AG04450 (cell line): ENCODE data around the gene ZNF385A. TPM values are rescaled to one million over a fixed set of nuclear protein-coding genes. Genes with fewer than 3 reads are reported as not detected.

ENCODE experiments used
- CTCF ChIA-PET: fragments of 300-600, 350-600 bp; formaldehyde crosslinking; extraction: SDS; loops from one replicate; lab custom pipeline; 2022; ENCODE audit warnings: antibody characterized with exemption, inconsistent platforms; lab: Charles Lee
- POLR2A ChIA-PET: fragments of 350-600 bp; formaldehyde crosslinking; extraction: SDS; loops from one replicate; lab custom pipeline; 2021; ENCODE audit warnings: antibody characterized with exemption, inconsistent platforms; lab: Yijun Ruan, JAX
- DNase-seq: peaks from one replicate; pipeline ENCODE4 v3.0.0-alpha.2; 2011; ENCODE audit warnings: low read depth, low spot score
- H3K27ac ChIP-seq: one replicate; pipeline ENCODE4 v1.5.1; 2012; ENCODE audit warnings: low read depth, low read length, control low read depth
- H3K27me3 ChIP-seq: one replicate; pipeline ENCODE4 v1.6.0; 2012; ENCODE audit warnings: low read length; ENCODE audit not compliant: control insufficient read depth, insufficient read depth
- H3K4me3 ChIP-seq: 2 replicates; pipeline ENCODE4 v1.5.1; 2011; ENCODE audit warnings: mild to moderate bottlenecking, low read depth, low read length, control low read depth
- H3K9me3 ChIP-seq: 2 replicates; pipeline ENCODE4 v1.5.1; 2012; ENCODE audit warnings: low read length; ENCODE audit not compliant: control insufficient read depth, insufficient read depth
- polyA plus RNA-seq: library from polyadenylated mRNA; depleted of rRNA; stranded (reverse); fragments of >200 nt; gene quantifications from 2 replicates; pipeline ENCODE4 v1.2.3, GENCODE V29; 2011
- TF ChIP-seq, protein P1 (sequence below): IDR thresholded peaks from 2 replicates; pipeline ENCODE4 v1.5.1; 2011; ENCODE audit warnings: low read depth, low read length, control low read depth, inconsistent platforms

ZNF385A gene
- polyA plus RNA-seq, 1 experiment: 1.5 TPM

DNA sequence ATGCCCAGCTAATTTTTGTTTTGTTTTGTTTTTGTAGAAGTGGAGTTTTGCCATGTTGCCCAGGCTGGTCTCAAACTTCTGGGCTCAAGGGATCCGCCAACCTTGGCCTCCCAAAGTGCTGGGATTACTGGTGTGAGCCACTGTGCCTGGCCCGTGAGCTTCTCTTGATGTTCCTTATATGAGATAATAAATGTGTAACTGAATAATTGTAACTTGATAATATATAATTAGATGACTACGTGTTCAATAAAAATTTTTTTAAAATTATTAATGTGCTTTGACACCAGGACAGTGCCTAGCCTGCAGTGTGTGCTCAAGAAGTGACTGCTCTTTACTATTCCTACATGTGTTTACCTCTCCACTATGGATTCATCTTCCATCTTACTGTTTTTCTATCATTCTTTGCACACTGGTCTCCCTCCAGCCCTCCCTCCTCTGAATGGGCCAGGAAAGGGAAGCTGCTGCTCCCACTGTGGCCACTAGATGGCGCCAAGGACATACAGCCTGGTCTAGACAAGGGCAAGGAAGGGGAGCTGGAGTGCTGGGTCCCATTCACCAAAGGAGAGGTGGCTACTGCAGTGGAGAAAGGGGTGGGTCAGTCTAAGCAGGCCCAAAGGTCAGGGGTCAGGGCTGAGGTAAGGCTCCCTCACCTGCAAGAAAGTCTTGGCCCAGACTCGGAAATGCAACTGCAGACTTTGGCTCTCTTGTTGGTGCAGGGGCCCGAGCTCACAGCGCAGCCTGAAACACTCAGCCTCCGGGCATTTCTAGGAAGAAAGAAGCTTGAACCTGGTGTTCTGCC lies 14.7 kb upstream of the ZNF385A start:
- Histone ChIP-seq H3K27me3 (no peaks in the 10 kb centered on the region), H3K4me3 (no peak overlapping the region), H3K27ac (no peak overlapping the region), H3K9me3 (no peaks in the 10 kb centered on the region)
- TF ChIP-seq, protein P1, sequence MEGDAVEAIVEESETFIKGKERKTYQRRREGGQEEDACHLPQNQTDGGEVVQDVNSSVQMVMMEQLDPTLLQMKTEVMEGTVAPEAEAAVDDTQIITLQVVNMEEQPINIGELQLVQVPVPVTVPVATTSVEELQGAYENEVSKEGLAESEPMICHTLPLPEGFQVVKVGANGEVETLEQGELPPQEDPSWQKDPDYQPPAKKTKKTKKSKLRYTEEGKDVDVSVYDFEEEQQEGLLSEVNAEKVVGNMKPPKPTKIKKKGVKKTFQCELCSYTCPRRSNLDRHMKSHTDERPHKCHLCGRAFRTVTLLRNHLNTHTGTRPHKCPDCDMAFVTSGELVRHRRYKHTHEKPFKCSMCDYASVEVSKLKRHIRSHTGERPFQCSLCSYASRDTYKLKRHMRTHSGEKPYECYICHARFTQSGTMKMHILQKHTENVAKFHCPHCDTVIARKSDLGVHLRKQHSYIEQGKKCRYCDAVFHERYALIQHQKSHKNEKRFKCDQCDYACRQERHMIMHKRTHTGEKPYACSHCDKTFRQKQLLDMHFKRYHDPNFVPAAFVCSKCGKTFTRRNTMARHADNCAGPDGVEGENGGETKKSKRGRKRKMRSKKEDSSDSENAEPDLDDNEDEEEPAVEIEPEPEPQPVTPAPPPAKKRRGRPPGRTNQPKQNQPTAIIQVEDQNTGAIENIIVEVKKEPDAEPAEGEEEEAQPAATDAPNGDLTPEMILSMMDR: peak; percentile 100
- POLR2A ChIA-PET: interaction anchor here (0.7 to 1.7 kb wide), 5 partner anchors 12 to 40 kb away, joined by 4 to 15 read pairs (median 4); no protein-coding TSS in a partner anchor
- peak; percentile 61 for DNase-seq
- CTCF ChIA-PET: interaction anchor here (0.5 to 11.8 kb wide), 41 partner anchors 9 to 537 kb away, joined by 3 to 415 read pairs (median 5); partner anchors contain the start of genes ITGA5 and ZNF385A

DNA sequence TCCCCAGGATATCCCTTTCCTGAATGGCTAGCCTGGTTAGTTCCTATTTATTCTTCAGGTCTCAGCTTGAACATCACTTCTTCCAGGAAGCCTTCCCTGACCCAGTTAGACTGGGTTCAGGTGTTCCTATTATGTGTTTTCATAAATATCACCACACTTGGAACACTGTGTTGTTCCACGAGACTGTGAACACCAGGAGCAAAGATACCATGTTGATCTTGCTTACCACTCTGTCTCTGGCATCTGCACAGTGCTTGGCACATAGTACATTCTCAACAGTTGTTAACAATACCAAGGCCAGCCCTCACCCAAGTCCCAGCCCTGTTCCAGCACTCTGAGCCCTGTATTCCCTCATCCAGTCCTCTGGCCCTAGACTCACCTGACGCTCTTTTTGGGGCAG lies 13.7 kb upstream of the ZNF385A start:
- TF ChIP-seq, protein P1: no peak
- no peak overlapping the region for H3K27ac ChIP-seq
- no peaks in the 10 kb centered on the region for H3K9me3 ChIP-seq
- no peak for DNase-seq
- no peaks in the 10 kb centered on the region for H3K27me3 ChIP-seq
- H3K4me3 ChIP-seq: no peak overlapping the region
- CTCF ChIA-PET: interaction anchor here (0.6 to 11.8 kb wide), 11 partner anchors 15 to 191 kb away, joined by 4 to 415 read pairs (median 9); partner anchors contain the start of genes ITGA5 and ZNF385A
- POLR2A ChIA-PET: interaction anchor here (1.7 kb wide), 1 partner anchor 41 kb away, joined by 15 read pairs; no protein-coding TSS in a partner anchor

DNA sequence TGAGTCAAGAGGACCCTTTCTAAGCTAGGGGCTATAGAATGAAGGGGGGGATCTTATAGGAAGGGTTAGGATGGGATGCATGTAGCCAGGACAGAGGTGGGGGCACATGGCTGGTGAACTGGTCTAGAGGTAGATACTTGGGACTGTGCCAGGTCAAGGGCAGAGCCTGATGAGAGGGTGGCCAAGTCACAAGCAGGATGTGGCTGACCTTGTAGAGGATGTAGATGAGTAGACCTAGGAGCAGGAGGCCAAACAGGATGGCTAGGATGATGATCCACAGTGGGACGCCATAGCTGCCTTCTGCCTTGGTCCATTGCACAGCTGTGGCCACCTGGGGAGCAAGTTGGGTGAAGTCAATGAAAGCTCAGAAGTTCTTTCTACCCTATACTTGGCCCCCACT lies 12.6 kb upstream of the ZNF385A start:
- POLR2A ChIA-PET: no interaction called here
- Histone ChIP-seq H3K27ac (no peak overlapping the region), H3K9me3 (no peaks in the 10 kb centered on the region), H3K4me3 (no peak overlapping the region), H3K27me3 (no peaks in the 10 kb centered on the region)
- no peak for DNase-seq
- CTCF ChIA-PET: interaction anchor here (1.0 to 11.8 kb wide), 4 partner anchors 14 to 196 kb away, joined by 4 to 415 read pairs (median 108); partner anchors contain the start of gene ZNF385A
- TF ChIP-seq, protein P1: no peak

DNA sequence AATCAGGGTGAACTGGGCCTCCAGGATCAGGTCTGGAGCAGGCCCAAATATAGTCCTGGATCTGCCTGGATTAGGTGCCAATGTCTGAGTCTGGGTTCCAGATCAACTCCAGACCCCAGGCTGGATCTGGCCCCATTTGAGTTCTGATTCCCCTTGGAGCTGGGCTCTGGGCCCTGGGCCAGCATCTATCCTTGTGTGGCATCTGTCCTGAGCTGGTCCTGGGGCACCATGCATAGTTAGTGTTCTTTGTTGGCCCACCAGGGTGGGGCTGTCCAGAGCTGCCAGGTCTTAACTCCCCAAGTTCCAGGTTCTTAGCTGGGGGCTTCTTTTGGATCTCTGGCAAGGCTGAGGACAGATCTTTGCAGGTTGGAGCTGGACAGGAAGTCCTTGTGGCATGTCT lies 11.0 kb upstream of the ZNF385A start:
- ChIA-PET POLR2A (no interaction called here), CTCF (interaction anchor here (1.1 to 11.8 kb wide), 6 partner anchors 9 to 194 kb away, joined by 3 to 415 read pairs (median 7); partner anchors contain the start of gene ZNF385A)
- H3K27me3 ChIP-seq: no peaks in the 10 kb centered on the region
- no peak for DNase-seq
- H3K27ac ChIP-seq: no peak overlapping the region
- TF ChIP-seq, protein P1: no peak
- H3K4me3 ChIP-seq: no peak overlapping the region
- H3K9me3 ChIP-seq: no peaks in the 10 kb centered on the region

DNA sequence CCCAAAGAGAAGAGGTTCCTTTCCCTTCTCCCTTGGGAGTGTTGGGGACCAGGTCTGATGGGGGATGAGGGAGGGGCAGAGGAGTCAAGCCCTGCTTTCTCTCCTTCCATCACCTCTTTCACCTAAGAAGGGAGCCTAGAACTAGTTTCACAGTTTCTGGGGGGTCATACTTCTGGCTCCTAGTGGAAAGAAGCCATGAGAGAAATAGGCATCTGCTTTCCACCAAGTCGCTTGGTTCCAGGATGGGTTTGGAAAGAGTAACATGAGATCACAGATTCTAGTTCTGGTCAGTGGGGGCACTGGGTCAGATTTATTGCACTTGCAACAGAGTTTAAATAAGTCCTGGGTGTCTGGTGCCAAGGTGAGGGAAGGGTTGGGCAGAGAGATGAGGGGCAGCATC lies 10.5 kb upstream of the ZNF385A start:
- Histone ChIP-seq H3K27ac (no peak overlapping the region), H3K9me3 (no peaks in the 10 kb centered on the region), H3K27me3 (no peaks in the 10 kb centered on the region), H3K4me3 (no peak overlapping the region)
- TF ChIP-seq, protein P1: no peak
- CTCF ChIA-PET: interaction anchor here (9.7 to 11.8 kb wide), 2 partner anchors 12 to 44 kb away, joined by 212 to 415 read pairs; partner anchors contain the start of gene ZNF385A
- POLR2A ChIA-PET: no interaction called here
- DNase-seq: no peak
